H9 (cell line): ENCODE results near the gene TENM3. TPM values are rescaled to one million over a fixed set of nuclear protein-coding genes. Genes with fewer than 3 reads are reported as not detected.

ENCODE experiments used
- DNase-seq: peaks from one replicate; pipeline ENCODE4 v3.0.0-alpha.2; 2017
- H2AFZ ChIP-seq: one replicate; pipeline ENCODE4 v1.6.1; 2013; ENCODE audit warnings: mild to moderate bottlenecking, low read length, control low read depth, moderate library complexity
- H2AK5ac ChIP-seq: 2 replicates; pipeline ENCODE4 v1.6.1; 2013; ENCODE audit warnings: low read length, control low read depth, mixed read lengths; ENCODE audit not compliant: insufficient read length
- H2BK120ac ChIP-seq: one replicate; pipeline ENCODE4 v1.6.1; 2013; ENCODE audit warnings: low read depth, mild to moderate bottlenecking, low read length, control low read depth, inconsistent platforms; ENCODE audit not compliant: poor library complexity, severe bottlenecking
- H2BK12ac ChIP-seq: 2 replicates; pipeline ENCODE4 v1.6.1; 2013; ENCODE audit warnings: low read length, control low read depth, mixed read lengths, low read depth; ENCODE audit not compliant: insufficient read length
- H2BK15ac ChIP-seq: 2 replicates; pipeline ENCODE4 v1.6.1; 2013; ENCODE audit warnings: low read depth, low read length, control low read depth
- H2BK20ac ChIP-seq: one replicate; pipeline ENCODE4 v1.6.1; 2013; ENCODE audit warnings: low read depth, mild to moderate bottlenecking, low read length, control low read depth, inconsistent platforms; ENCODE audit not compliant: poor library complexity, severe bottlenecking
- H2BK5ac ChIP-seq: 2 replicates; pipeline ENCODE4 v1.6.1; 2013; ENCODE audit warnings: low read length, control low read depth, mixed read lengths; ENCODE audit not compliant: insufficient read length
- H3K14ac ChIP-seq: 2 replicates; pipeline ENCODE4 v1.6.1; 2013; ENCODE audit warnings: low read length, control low read depth; ENCODE audit not compliant: insufficient read depth
- H3K18ac ChIP-seq: 2 replicates; pipeline ENCODE4 v1.6.1; 2013; ENCODE audit warnings: low read depth, mild to moderate bottlenecking, mixed read lengths, low read length, control low read depth; ENCODE audit not compliant: insufficient read length
- H3K23ac ChIP-seq: 2 replicates; pipeline ENCODE4 v1.6.1; 2013; ENCODE audit warnings: low read length, control low read depth, mixed read lengths, low read depth; ENCODE audit not compliant: insufficient read length
- H3K23me2 ChIP-seq: 2 replicates; pipeline ENCODE4 v1.6.1; 2013; ENCODE audit warnings: low read depth, mild to moderate bottlenecking, mixed read lengths, low read length, control low read depth; ENCODE audit not compliant: insufficient read length, poor library complexity, severe bottlenecking
- H3K27ac ChIP-seq: 2 replicates; pipeline ENCODE4 v1.5.1; 2013; ENCODE audit warnings: low read length, control low read depth, mixed read lengths, low read depth; ENCODE audit not compliant: insufficient read length
- H3K27me3 ChIP-seq: 2 replicates; pipeline ENCODE4 v1.6.1; 2013; ENCODE audit warnings: low read length, control low read depth, inconsistent platforms; ENCODE audit not compliant: insufficient read depth
- H3K4ac ChIP-seq: 2 replicates; pipeline ENCODE4 v1.6.1; 2013; ENCODE audit warnings: low read depth, mild to moderate bottlenecking, control low read depth, inconsistent platforms, low read length, moderate library complexity
- H3K4me1 ChIP-seq: 2 replicates; pipeline ENCODE4 v1.6.1; 2013; ENCODE audit warnings: low read length, control low read depth, inconsistent platforms; ENCODE audit not compliant: insufficient read depth
- H3K4me2 ChIP-seq: 2 replicates; pipeline ENCODE4 v1.6.1; 2013; ENCODE audit warnings: low read length, control low read depth, mixed read lengths; ENCODE audit not compliant: insufficient read length, insufficient read depth
- H3K56ac ChIP-seq: 2 replicates; pipeline ENCODE4 v1.6.1; 2013; ENCODE audit warnings: low read depth, mild to moderate bottlenecking, mixed read lengths, low read length, control low read depth; ENCODE audit not compliant: insufficient read length
- H3K79me1 ChIP-seq: 2 replicates; pipeline ENCODE4 v1.6.1; 2013; ENCODE audit warnings: low read depth, mild to moderate bottlenecking, moderate library complexity, low read length, control low read depth, inconsistent platforms; ENCODE audit not compliant: insufficient read depth, poor library complexity, severe bottlenecking
- H3K79me2 ChIP-seq: 2 replicates; pipeline ENCODE4 v1.6.1; 2013; ENCODE audit warnings: low read length, control low read depth, inconsistent platforms; ENCODE audit not compliant: insufficient read depth
- H3K9ac ChIP-seq: 2 replicates; pipeline ENCODE4 v1.6.1; 2013; ENCODE audit warnings: low read length, control low read depth, mixed read lengths; ENCODE audit not compliant: insufficient read length; ENCODE audit errors: extremely low read depth
- H3K9me3 ChIP-seq: one replicate; pipeline ENCODE4 v1.6.1; 2013; ENCODE audit warnings: low read depth, low read length, inconsistent platforms; ENCODE audit not compliant: control insufficient read depth
- H3T11ph ChIP-seq: one replicate; pipeline ENCODE4 v1.6.1; 2013; ENCODE audit warnings: mild to moderate bottlenecking, low read length, control low read depth, inconsistent platforms
- H4K20me1 ChIP-seq: one replicate; pipeline ENCODE4 v1.6.1; 2013; ENCODE audit not compliant: control insufficient read depth, insufficient read length, insufficient read depth
- H4K5ac ChIP-seq: 2 replicates; pipeline ENCODE4 v1.6.1; 2013; ENCODE audit warnings: low read depth, mild to moderate bottlenecking, mixed read lengths, low read length, control low read depth; ENCODE audit not compliant: insufficient read length
- H4K8ac ChIP-seq: replicated peaks from 2 replicates; pipeline ENCODE4 v1.6.1; 2013; ENCODE audit warnings: low read length, control low read depth, mixed read lengths, low read depth; ENCODE audit not compliant: insufficient read length
- H4K91ac ChIP-seq: 2 replicates; pipeline ENCODE4 v1.6.1; 2013; ENCODE audit warnings: low read depth, mild to moderate bottlenecking, moderate library complexity, mixed read lengths, low read length, control low read depth; ENCODE audit not compliant: insufficient read length
- H3K27ac Mint-ChIP-seq, 3 experiments: 2 replicates in 2 of 3; 3 replicates in 1 of 3; pipeline ENCODE4 v1.8.0; 2020 to 2021; ENCODE audit warnings: mixed read lengths in 3 of 3, mild to moderate bottlenecking in 1 of 3, moderate library complexity in 1 of 3
- H3K27me3 Mint-ChIP-seq: 2 replicates; pipeline ENCODE4 v1.8.0; 2021; ENCODE audit warnings: low read depth, mild to moderate bottlenecking, moderate library complexity, mixed read lengths
- H3K36me3 Mint-ChIP-seq, 3 experiments: 2 replicates in 2 of 3; 3 replicates in 1 of 3; pipeline ENCODE4 v1.8.0; 2020 to 2021; ENCODE audit warnings: low read depth in 3 of 3, mixed read lengths in 3 of 3; ENCODE audit not compliant: insufficient read depth in 1 of 3
- H3K4me1 Mint-ChIP-seq, 2 experiments: 2 replicates each; pipeline ENCODE4 v1.8.0; 2020; ENCODE audit warnings: mixed read lengths in 2 of 2
- H3K4me3 Mint-ChIP-seq, 2 experiments: 2 replicates in 1 of 2; 3 replicates in 1 of 2; pipeline ENCODE4 v1.8.0; 2020 to 2021; ENCODE audit warnings: mild to moderate bottlenecking in 2 of 2, mixed read lengths in 2 of 2, moderate library complexity in 1 of 2
- H3K9me3 Mint-ChIP-seq, 2 experiments: 2 replicates in 1 of 2; 3 replicates in 1 of 2; pipeline ENCODE4 v1.8.0; 2020; ENCODE audit warnings: mild to moderate bottlenecking in 2 of 2, mixed read lengths in 2 of 2, moderate library complexity in 1 of 2
- WGBS: extraction: QIAGEN DNeasy Blood & Tissue Kit; methylation state at CpG from one replicate; pipeline ENCODE4 v1.1.7; 2013; ENCODE audit warnings: missing lambda C conversion rate, low lambda C conversion rate, mixed read lengths; ENCODE audit not compliant: insufficient read length; ENCODE audit errors: extremely low coverage; 5-methylcytosine and 5-hydroxymethylcytosine counted together
- total RNA-seq: library from RNA; stranded (reverse); gene quantifications from 2 replicates; pipeline ENCODE4 v1.2.1, GENCODE V29; 2021
- TF ChIP-seq, protein P1 (sequence below): fragments of 200-600 bp; sonication (generic); conservative IDR thresholded peaks from 3 replicates; pipeline ENCODE4 v1.8.0; 2021; ENCODE audit warnings: antibody characterized with exemption, mild to moderate bottlenecking

TENM3 gene
- total RNA-seq, 1 experiment from 2014 or later = 49.6 TPM

DNA sequence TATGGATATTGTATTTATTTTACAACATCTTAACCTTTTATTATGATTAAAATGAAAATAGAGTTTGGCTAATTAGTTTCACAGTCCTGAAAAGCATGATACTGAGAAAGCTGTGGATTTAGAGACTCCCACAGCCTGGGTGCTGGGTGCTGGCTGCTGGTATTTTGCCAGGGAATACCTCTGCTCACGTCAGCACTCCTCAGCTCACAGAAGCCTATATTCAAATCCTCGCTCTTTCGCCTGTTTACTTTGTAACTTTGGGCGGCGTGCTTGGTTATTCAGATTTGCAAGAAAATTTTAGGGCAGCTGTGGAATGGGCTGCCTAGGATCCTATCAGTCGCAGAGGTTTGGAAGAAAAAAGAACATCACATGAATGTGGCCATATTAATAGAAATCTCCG lies 412.1 kb downstream of the TENM3 start:
- H3K9me3 Mint-ChIP-seq = no peaks in the 10 kb centered on the region

More for the DNA sequence above, 412.1 kb downstream of the TENM3 start:
- Histone ChIP-seq H2BK5ac (no peak overlapping the region), H2AFZ (no peak overlapping the region), H3K14ac (no peak overlapping the region), H4K8ac (no peak overlapping the region), H2AK5ac (no peak overlapping the region), H3K79me1 (no peaks in the 10 kb centered on the region), H2BK15ac (no peak overlapping the region), H3K4me2 (no peak overlapping the region), H3K79me2 (no peaks in the 10 kb centered on the region), H4K91ac (no peak overlapping the region), H3K9ac (no peak overlapping the region), H2BK12ac (no peak overlapping the region), H4K5ac (no peak overlapping the region), H3K18ac (no peak overlapping the region), H4K20me1 (no peaks in the 10 kb centered on the region), H3K23me2 (no peaks in the 10 kb centered on the region), H3K56ac (no peak overlapping the region), H2BK120ac (no peak overlapping the region), H3K27ac (no peak overlapping the region), H2BK20ac (no peak overlapping the region), H3K27me3 (no peaks in the 10 kb centered on the region), H3K4me1 (no peaks in the 10 kb centered on the region), H3T11ph (no peak overlapping the region), H3K4ac (no peak overlapping the region), H3K23ac (no peak overlapping the region), H3K9me3 (no peaks in the 10 kb centered on the region)
- Mint-ChIP-seq H3K27me3 (no peaks in the 10 kb centered on the region), H3K36me3 (peaks cover 2 to 6% (median 4%) of the 10 kb centered on the region in 3 experiments; a peak in 5 of 7 replicates), H3K27ac (no peak overlapping the region), H3K4me3 (no peak overlapping the region), H3K4me1 (no peaks in the 10 kb centered on the region)
- WGBS = no CpG with 5 or more reads among the region's 7 CpGs
- DNase-seq = no peak
- TF ChIP-seq, protein P1, sequence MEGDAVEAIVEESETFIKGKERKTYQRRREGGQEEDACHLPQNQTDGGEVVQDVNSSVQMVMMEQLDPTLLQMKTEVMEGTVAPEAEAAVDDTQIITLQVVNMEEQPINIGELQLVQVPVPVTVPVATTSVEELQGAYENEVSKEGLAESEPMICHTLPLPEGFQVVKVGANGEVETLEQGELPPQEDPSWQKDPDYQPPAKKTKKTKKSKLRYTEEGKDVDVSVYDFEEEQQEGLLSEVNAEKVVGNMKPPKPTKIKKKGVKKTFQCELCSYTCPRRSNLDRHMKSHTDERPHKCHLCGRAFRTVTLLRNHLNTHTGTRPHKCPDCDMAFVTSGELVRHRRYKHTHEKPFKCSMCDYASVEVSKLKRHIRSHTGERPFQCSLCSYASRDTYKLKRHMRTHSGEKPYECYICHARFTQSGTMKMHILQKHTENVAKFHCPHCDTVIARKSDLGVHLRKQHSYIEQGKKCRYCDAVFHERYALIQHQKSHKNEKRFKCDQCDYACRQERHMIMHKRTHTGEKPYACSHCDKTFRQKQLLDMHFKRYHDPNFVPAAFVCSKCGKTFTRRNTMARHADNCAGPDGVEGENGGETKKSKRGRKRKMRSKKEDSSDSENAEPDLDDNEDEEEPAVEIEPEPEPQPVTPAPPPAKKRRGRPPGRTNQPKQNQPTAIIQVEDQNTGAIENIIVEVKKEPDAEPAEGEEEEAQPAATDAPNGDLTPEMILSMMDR = no peak
